GM19023 (cell line): ENCODE results near the gene FOXC1.

Experiments used
- ATAC-seq: cut with Tn5 transposase; IDR thresholded peaks from one replicate; pipeline ENCODE4 v1.9.1; 2021; ENCODE audit warnings: mild to moderate bottlenecking, moderate library complexity; ENCODE audit not compliant: unreplicated experiment

The FOXC1 gene

DNA sequence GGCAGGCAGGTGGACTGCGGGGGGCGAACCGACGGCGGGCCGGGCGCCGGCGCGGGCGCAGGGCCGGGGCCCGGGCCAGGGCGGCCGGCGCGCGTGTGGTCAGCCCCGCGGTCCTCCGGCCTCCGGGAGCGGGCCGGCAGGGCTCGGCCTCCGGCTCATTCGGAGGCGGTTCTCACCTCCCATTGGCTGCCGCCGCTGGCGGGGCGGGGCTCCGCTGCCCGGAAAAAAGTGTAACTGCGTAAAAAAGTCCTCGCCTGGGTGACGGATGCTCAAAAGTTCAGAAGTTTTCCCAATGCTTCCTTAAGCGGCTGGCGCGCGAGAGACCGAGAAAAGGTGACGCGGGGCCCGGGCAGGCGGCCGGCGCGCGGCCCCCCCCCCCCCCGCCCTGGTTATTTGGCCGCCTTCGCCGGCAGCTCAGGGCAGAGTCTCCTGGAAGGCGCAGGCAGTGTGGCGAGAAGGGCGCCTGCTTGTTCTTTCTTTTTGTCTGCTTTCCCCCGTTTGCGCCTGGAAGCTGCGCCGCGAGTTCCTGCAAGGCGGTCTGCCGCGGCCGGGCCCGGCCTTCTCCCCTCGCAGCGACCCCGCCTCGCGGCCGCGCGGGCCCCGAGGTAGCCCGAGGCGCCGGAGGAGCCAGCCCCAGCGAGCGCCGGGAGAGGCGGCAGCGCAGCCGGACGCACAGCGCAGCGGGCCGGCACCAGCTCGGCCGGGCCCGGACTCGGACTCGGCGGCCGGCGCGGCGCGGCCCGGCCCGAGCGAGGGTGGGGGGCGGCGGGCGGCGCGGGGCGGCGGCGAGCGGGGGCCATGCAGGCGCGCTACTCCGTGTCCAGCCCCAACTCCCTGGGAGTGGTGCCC lies at the start of gene FOXC1:
TSS of gene FOXC1 (plus strand) at position 268 of the 849 bp plus-strand sequence. CDS start at position 799, 531 bp downstream.
- ATAC-seq, result peak; percentile 59

- no peak for ATAC-seq
Measured at GRCh38 chr6:1560281-1561058, 49.2 kb upstream of the FOXC1 start.

DNA sequence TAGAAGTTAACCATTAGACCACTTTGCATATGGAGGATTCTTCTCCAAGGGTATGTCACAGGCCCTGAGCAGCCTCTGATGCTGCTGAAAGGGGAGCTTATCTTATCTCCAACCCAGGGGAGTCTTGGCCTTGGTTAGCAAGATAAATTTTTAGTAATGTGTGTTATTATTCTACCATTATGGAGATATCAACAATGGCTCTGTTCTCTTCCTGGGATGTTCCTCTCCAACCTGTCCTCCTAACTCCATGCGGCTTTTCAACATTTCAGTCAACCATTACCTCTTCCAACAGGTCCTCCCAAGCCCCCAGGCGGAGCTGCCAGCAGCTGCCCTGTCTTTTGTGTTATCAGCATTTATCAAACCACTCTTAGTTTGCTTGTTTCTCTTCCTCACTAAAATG lies 48.4 kb upstream of the FOXC1 start:
- ATAC-seq, result no peak

DNA sequence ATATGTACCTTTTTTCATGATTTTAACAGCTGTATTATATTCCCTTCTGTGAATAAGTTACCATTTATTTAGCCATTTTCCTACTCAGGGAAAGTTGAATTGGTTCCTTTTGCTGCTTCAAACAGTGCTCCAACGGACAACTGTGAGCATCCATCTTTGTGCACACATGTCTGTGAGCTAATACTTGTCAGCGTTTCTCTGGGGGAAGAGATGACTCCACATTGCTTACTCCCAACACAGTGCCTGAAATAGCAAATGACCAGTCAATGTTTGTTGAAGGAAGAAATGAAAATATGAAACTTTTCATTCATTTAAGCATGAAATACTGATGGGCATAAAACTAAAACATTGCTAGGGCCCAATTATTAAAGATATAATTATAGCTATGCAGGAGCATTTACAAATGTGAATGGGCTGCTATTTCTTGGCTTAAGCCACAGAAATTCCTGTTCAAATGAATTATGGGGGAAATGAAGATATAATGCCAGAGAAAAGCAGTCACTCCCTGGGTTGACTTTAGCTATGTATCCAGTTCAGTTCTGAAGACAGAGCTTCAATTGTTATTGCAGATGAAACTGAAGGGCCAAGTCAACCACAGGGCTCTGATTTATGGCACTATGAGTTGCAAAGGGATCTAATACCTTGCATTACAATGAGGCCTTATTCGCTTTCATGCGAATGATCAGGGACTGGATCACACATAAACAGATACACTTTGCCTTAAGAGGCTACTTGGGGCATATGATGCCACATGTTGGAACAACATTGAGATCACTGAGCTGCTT lies 47.4 kb upstream of the FOXC1 start:
- no peak for ATAC-seq

GRCh38 chr6:1569377-1569776 lies 40.3 kb upstream of the FOXC1 start:
- no peak for ATAC-seq

DNA sequence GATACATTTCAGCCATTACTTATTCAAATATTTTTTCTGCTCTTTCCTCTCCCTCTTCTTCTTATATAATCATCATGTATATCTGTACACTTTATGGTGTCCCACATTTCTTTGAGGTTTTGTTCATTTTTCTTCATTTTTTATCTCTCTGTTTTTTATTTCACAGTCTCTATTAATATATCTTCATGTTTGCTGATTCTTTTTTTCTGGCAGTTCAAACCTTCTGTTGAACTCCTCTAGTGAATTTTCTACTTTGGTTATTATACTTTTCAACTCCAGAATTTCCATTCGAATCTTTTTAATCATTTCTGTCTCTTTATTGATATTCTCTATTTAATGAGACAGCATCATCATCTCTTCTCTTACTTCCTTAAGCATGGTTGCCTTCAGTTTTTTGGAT lies 38.9 kb upstream of the FOXC1 start:
- ATAC-seq, result no peak

DNA sequence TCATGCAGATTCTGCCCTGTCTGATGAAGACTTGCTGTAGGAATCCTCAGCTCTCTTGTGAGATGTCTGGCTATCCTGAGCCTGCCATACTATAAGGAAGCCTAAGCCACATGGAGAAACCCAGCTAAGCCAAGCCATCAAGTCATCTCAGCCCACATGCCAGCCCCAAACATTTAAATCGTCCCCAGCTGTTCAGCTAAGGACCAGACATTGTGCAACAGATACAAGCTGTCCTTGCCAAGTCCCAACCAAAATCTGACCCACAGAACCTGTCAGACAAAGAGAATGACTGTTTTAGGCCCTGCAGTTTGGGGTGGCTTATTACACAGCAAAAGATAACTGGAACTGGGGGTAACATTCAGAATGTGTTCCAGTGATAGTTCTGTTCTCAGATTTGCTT lies 36.8 kb upstream of the FOXC1 start:
- no peak for ATAC-seq

DNA sequence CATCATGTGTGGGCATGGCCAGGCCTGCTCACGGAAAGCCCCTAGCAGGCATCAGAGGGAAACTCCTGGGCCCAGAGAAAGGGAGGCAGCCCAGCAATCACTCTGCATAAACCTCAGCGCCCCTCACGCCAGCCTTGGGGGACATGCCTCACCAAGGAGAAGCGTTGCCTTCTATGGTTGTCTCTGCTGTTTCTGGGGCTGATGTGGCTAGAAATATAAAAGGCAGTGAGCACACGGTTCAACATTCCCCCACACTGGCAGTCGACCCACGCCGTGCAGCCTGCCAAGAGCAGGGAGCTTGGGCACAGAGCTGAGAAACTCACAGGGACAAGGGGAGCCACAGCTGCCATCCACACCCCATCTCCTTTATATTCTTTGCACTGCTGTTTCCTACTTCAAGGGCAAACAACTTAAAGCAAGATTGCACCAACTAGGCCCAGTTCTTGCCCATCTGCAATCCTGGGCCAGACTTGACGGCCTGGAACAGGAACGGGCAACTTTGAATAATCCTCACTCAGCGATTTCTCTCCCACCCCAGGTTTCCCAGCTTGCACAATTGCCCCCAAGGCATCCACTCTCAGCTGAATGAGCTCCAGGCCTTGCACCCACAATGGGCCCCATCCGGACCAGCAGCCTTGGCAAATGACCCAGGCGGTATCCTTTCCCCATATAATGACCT lies 35.5 kb upstream of the FOXC1 start:
- ATAC-seq, result no peak

- no peak for ATAC-seq
Measured at GRCh38 chr6:1574890-1575209, 34.9 kb upstream of the FOXC1 start.

- ATAC-seq, result no peak
Measured at GRCh38 chr6:1575210-1576041, 34.3 kb upstream of the FOXC1 start.

GRCh38 chr6:1576166-1576565 lies 33.5 kb upstream of the FOXC1 start:
- ATAC-seq, result no peak

- no peak for ATAC-seq
Measured at GRCh38 chr6:1576711-1577110, 33.0 kb upstream of the FOXC1 start.

DNA sequence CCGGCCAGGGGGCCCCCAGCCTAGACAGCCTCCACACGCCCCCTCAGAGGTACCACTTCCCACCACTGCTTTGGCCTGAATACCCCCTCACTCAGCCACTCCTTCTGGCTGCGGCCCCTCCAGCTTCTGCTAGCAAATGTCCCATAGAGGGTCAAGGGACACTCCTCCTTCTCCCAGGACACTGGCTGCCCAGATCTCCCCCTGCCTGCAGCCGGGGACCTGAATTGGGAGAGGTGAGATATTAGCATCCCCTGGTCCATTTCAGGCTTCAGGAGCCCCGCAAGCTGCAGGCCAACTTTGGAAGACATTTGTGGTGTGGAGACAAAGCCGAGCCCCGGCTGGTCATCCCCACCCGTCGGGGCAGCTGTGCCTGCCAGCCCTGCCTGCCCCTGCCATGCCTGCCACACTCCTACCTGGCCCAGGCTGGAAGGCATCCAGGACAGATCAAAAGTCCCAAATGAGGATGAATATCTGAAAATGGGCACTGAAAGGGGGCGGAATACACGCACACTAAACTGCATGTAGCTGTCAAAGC lies 32.5 kb upstream of the FOXC1 start:
- no peak for ATAC-seq

- ATAC-seq, result no peak
Measured at GRCh38 chr6:1577896-1578745, 31.6 kb upstream of the FOXC1 start.

GRCh38 chr6:1579096-1579495 lies 30.6 kb upstream of the FOXC1 start:
- no peak for ATAC-seq

GRCh38 chr6:1580109-1580508 lies 29.6 kb upstream of the FOXC1 start:
- ATAC-seq, result no peak

DNA sequence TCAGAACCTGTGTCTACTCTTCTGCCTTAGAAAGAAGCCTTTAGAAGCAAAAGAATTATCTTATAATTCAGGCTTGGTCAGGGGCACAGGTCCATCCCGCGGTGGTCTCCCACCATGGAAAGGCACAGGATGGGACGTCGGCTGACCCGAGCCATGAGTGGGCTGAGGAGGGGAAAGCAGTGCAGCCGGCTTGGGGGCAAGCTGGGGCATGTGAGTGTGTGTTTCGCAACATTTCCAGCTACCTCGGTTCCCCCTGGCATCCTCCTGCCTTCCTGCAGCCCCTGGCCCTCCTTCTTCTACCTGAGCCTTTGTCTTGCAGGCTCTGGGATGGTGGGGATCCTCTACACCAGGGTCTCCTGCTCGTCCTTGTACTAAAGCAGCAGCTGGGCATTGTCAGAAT lies 29.1 kb upstream of the FOXC1 start:
- ATAC-seq, result no peak

- ATAC-seq, result no peak
Measured at GRCh38 chr6:1581120-1581991, 28.4 kb upstream of the FOXC1 start.
